HG02870 (cell line): Measurements from ENCODE around the gene GAS6.
"Not testable (repeated sequence)": the region's sequence is repeated elsewhere in the genome, so short reads cannot be mapped to it uniquely, and the experiment has no call there.

Source experiments
- ATAC-seq: cut with Tn5 transposase; IDR thresholded peaks from one replicate; pipeline ENCODE4 v1.9.1; 2021; ENCODE audit warnings: mild to moderate bottlenecking, moderate library complexity; ENCODE audit not compliant: unreplicated experiment

GAS6 gene

DNA sequence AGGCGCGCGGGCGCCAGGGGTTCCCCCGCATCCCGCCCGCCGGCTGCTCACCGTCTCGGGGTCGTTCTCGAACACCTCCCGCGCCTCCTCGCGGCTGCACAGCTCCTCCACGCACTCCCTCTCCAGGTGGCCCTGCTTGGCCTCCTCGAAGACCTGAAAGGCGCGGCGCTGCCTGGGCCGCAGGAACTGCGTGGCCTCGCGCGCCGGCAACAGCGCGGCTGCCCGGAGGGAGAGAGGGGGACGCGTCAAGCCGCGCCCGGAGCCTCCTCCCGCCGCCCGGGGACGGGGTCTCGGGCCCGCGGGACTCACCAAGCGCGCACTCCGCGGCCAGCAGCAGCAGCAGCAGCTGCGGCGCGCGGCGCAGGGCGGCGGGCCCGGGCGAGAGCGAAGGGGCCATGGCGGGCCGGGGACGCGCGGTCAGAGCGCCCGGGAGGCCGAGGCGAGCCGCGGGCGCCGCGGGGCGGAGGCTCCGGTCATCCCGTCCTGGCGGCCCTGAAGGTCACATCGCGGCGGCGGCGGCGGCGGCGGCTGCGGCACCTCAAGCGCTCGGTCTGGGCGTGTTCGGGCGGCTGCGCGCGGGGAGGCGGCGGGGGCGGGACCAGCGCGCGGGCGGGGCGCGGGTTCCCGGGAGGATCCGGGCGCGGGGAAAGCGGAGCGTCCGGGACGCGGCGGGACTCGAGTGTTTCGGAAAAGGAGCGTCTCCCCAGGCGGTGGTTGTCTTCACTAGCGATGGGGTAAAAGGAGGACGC is at the start of gene GAS6:
Gene GAS6 (minus strand): TSS at position 553 of the 749 bp plus-strand sequence. CDS start 156 bp downstream, at position 397.
- ATAC-seq = no peak

DNA sequence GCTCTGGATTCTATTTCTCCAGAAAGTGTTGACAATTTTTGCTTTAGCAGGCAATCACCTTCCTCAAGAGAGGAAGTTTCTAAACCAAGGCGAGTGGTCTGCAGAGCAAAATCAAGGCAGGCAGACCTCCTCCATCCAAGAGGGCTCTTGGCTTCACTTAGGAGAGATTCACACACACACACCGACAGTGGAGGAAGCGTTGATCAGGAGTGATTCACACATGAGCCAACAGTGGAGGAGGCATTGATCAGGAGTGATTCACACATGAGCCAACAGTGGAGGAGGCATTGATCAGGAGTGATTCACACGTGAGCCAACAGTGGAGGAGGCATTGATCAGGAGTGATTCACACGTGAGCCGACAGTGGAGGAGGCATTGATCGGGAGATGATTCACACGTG is 49.5 kb upstream of the GAS6 start:
- ATAC-seq = not testable (repeated sequence)

DNA sequence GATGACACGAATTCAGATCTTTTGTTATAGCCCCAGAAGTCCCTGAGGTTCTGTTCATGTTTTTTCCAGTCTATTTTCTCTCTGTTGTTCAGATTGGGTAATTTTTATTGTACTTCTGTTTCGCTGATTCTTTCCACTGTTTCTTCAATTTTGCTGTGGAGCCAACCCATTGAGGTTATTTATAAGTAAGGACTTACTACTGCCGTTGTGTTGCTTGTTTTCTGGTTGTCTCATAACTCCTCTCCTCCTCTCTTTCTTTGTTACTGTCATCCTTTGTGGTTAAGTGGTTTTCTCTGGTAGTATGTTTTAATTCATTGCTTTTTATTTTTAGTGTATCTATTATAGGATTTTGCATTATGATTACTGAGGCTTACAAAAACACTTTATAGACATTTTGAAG is 48.7 kb upstream of the GAS6 start:
- no peak for ATAC-seq

- no peak for ATAC-seq
Observed at GRCh38 chr13:113907635-113908617, 44.0 kb upstream of the GAS6 start.

DNA sequence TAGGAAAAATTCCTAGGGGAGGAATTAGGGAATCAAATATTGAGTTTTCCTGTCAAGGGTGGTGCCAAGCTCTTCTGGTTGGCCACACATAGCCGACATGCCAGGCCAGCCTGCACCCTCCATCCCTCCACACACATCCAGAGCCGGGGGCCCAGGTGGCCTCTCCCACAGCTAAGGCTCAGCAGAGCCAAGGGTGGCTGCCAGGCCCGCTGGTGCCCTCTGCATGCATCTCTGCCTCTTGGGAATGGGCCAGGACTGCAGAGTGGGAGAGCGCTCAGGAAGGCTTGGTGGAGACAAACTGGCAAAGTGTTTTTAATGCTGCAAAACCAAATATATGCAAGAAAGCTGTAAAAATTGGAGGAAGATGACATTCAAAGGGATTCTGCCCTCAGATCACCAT is 42.7 kb upstream of the GAS6 start:
- no peak for ATAC-seq

DNA sequence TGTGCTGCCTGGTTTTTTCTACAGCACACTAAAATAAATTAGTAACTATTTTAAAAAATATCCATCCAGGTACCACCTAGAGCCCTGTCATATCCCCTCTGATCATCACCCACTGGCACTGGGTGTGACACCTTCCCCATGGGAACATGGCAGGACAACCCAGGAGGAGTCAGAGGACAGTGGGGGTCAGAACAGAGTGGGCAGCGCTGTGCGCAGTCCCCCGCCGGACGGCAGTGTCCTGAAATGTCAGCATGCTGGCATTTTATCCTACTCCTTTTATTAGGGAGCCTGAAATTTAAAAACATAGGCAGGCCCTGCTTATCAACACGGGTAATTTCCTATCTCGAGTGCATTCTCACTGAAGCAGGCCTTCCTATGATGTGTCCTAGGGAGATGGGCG is 42.1 kb upstream of the GAS6 start:
- ATAC-seq = no peak

DNA sequence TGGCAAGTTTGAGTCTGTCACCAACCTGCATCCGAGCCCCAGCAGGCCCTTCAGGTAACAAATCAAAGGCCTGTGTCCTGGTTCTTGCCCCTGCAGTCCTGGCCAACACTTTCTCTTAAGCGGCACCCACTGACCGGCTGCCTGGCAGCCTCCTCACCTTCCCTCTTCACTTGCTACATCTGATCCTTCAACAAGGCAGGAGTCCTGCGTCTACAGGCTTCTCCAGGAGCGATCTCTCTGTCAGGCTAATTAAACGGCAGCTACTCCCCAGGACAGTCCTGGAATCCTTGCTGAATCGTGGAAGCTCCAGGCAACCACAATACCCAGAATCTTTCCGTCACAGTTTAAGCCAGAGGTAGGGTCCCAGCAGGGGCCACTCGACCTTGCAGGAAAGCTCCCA is 41.1 kb upstream of the GAS6 start:
- ATAC-seq = no peak

GRCh38 chr13:113904411-113904810 is 40.5 kb upstream of the GAS6 start:
- no peak for ATAC-seq

- no peak for ATAC-seq
Observed at GRCh38 chr13:113903912-113904311, 40.0 kb upstream of the GAS6 start.

DNA sequence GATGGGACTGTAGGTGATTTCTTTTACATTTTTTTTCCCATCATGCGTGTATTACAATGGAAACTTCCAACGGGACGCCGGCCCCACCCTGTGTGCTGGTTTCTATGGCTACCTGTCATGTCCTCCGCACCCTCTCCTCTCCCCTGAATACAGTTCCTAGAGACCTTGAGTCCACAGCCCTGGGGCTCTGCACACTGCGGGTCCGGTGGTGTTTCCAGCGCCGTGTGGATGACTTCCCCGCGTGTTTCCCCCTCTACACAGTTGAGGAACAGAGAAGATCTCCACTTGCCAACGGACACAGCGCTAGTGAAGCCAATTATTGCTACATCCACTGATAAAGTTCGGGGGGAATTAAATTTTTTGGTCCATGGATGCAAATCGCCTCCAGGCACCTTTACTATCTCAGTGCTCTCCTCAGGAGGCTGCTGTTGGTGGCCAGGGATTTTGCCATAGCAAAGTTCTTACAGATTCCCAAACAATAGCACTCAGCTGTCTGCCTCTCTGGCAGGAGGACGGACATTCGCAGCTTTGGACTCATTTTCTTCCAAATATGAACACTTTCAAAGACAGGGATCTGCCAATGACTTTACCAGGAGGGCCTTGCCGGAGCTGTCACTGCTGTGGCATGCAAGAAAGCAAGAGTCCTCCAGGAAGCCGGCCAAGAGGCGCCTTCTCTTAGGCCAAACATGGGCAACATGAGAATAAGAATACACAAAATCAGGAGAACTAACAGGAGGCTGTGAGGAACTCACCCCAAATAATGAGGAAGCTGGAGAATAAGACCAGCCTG is 39.3 kb upstream of the GAS6 start:
- no peak for ATAC-seq

DNA sequence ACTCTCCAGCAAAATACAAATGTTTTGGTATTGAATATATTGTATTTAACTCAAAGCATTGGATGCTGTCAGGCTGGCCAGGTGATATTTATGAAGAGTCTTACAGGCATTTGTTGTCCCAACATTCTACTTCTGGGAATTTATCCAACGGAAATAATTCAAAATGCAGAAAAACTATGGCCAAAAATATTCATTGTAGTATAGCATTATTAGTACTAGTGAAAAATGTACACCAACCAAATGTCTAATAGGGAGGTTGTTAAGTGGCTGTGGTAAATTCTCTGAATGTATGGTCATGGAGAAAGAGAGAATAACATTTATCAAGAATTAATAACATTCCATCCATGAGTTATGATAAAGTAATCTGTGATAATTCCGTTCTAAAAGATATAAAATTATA is 38.6 kb upstream of the GAS6 start:
- ATAC-seq = no peak

DNA sequence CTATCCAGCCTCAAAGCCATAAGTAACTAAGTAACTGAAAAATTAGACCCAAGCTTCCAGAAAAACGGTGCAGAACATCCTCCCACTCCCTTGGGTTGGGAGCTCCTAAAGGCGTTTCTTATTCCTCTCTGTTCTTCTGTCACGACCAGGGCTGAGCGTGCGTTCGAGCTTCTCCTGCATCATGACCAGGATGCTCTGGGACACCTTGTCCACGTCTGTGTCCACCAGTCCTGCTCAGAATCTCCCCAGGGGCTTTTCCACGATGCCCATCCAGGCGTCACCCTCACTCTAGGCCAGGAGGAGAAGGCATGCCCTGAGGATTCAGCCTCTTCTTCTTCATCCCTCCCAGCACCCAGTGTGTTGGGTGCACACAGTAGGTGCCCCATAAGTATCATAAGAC is 37.8 kb upstream of the GAS6 start:
- ATAC-seq = no peak

DNA sequence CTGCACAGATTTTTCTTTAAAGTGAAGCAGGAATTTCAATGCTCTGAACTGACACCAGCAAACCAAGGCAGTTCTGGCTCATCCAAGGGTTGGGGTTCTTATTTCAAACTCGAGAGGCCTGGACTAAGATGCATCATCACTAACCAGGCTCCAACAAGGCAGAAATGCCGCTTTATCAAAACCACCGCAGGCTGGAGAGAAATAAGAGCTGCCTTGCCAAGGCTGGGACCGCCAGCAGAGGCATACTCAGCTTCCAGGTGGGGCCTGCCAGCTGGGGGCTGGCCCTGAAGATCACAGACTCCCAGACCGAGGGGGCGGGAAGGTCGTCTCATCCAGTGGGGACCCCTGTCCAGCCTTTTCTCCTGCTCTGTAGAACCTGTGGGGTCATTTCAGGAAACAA is 37.4 kb upstream of the GAS6 start:
- no peak for ATAC-seq

DNA sequence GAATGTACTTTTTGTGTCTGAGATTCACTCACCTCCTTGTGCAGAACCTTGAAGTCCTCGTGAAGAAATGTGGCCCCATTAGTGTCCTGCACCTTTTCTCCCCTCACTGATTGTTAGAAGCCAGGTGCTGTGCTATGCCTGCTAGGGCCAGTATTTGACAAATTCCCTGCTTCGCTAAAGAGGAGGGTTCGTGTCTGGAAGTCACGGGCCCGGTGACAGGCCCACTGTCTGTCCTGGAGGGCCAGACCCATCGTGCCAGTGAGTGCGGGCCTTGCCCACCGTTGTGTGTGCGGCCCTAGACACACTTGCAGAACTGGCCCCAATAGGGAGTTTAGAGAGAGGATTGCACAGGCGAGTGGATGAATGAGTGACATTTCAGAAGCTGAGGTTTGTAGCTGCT is 36.8 kb upstream of the GAS6 start:
- no peak for ATAC-seq

GRCh38 chr13:113898391-113898790 is 34.5 kb upstream of the GAS6 start:
- ATAC-seq = no peak

DNA sequence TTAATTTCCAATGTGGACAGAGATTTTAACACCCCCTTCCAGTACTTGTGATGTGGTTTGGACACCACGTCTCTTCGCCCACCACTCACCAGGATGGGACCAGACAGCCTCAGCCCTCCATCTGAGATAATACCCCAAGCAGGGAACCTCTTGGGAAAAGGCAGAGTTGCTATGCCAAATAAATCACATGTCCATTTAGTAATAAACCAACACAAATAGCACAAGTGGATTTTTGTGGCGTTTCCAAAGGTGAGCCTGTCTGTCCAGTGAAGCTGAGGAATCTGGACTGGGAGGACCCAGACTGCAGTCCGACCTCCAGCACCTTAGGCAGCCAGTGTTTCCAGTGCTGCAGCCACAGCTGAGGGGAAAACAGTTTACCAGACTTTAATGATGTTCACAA is 34.1 kb upstream of the GAS6 start:
- no peak for ATAC-seq

DNA sequence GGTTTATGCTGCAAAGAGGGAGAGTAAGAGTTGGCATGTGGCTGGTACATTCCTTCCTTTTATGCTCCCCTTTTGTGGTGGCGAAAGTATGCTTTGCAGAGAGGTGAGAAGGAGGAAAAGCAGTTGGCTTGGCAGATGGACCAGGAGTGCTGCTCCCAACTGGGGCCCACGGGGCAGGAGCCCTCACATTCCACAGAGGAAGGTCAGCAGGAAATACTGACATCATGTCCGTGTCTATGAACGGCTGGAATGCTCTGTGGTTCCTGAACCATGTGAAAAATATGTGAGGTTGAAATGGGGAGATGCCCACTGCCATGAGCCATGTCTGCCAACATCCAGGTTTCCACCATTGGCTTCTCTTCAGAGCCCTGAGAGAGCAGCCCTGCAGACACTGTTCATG is 33.3 kb upstream of the GAS6 start:
- no peak for ATAC-seq

GRCh38 chr13:113895436-113895835 is 31.6 kb upstream of the GAS6 start:
- ATAC-seq = no peak

DNA sequence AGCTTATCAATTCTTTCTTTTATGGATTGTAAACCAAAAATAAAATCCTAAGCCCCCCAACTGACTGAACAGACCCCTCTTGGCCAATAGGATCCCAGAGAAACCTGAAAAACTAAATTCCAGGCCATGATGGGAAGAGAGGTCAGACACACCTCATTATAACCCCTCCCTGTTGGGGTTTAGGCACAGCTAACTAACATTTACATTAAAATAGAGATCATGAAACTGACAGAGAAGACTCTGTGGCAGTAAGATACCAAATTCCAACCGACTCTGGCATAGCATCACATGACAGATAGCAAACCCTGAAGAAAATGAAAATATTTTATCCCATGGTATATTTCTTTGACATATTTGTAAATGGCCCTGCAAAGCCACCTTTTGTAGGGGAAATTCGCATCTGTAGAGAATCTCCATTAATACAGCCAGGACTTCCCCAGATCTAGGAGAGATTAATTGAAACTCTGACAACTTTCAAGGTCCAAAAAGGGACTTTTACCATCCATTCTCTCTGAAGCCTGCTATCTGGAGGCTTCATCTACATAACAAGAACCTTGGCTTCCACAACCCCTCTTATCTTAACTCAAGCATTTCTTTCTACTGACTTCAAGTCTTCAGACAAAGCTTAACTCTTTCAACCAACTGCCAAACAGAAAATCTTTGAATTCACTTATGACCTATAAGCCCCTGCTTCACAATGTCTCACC is 27.1 kb upstream of the GAS6 start:
- no peak for ATAC-seq

- ATAC-seq = no peak
Observed at GRCh38 chr13:113889467-113889866, 25.6 kb upstream of the GAS6 start.
